Fibroblast of the conjunctiva (primary cell): Measurements from ENCODE around the gene APOL4.
"Not testable (repeated sequence)": the region's sequence is repeated elsewhere in the genome, so short reads cannot be mapped to it uniquely, and the experiment has no call there.

Experiments
- DNase-seq: peaks from one replicate; pipeline ENCODE4 v3.0.0-alpha.2; 2010; ENCODE audit warnings: low read depth

APOL4 gene, protein sequence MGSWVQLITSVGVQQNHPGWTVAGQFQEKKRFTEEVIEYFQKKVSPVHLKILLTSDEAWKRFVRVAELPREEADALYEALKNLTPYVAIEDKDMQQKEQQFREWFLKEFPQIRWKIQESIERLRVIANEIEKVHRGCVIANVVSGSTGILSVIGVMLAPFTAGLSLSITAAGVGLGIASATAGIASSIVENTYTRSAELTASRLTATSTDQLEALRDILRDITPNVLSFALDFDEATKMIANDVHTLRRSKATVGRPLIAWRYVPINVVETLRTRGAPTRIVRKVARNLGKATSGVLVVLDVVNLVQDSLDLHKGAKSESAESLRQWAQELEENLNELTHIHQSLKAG

DNA sequence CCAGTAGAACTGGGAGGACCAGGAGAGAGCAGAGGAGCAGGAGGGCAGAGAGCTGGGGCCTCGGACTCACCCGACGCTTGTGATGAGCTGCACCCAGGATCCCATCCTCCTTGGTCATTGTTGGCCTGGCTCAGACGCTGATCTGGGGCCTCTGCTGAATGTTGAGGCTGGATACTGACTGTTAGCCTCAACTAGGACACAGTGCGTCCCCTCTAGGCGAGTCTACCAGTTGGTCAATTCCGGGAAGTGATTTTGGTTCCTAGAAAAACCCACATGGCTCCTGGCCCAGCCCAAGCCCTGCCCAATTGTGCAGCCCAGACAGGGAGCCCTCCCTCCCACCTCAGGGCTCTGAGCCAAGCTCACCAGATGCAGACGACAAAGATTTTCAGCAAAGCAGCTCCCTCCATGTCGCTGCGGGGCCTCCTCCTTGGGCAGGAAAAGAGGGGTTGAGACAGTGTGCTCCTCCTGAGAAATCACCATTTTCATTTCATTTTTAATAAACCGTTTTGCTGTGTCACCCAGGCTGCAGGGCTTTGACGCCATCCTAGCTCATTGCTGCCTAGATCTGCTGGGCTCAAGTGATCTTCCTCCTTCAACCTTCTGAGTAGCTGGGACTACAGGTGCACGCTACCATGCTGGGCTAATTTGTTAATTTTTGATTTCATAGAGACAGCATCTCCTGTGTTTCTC lies at the start of gene APOL4:
Gene APOL4, minus strand, starts transcription at position 180 of the 690 bp plus-strand sequence. Its CDS starts 75 bp downstream, at position 105.
- no peak for DNase-seq

DNA sequence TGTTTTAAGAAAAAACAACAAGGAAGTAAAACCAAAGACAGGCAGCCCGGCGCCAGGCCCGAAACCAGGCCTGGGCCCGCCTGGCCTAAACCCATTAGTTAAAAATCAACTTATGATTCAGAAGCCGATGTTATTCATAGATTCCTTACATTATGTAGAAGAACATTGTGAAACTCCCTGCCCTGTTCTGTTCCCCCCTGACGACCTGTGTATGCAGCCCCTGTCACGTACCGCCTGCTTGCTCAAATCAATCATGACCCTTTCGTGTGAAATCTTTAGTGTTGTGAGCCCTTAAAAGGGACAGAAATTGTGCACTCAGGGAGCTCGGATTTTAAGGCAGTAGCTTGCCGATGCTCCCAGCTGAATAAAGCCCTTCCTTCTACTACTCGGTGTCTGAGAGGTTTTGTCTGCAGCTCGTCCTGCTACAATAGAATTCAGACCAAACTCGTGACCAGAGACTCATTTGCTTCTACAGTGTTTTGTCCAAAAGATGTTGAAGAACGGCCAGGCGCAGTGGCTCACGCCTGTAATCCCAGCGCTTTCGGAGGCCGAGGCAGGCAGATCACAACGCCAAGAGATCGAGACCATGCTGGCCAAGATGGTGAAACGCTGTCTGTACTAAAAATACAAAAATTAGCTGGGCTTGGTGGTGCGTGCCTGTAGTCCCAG lies 48.8 kb upstream of the APOL4 start:
- DNase-seq = not testable (repeated sequence)

GRCh38 chr22:36249160-36249559 lies 47.6 kb upstream of the APOL4 start:
- DNase-seq = no peak

DNA sequence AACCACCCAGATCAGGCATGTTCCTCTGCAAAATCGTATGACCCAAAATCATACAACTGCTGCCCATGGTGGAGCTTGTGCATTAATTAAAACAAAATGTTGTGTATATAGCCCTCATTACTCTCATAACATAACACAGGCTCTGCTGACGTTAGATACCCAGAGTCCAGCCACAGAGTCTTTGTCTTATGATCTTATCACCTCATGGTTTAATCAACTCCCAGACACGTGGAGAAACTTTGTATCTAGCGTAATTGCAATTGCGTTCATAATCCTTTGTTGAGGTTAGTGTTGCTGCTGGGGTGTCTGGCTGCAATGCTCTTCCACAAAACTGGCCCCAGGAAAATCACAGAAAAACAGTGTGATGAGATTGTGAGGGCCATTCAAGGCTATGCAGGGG lies 46.3 kb upstream of the APOL4 start:
- DNase-seq = no peak

- DNase-seq = no peak
Measured at GRCh38 chr22:36246718-36247117, 45.1 kb upstream of the APOL4 start.

GRCh38 chr22:36245805-36246356 lies 44.3 kb upstream of the APOL4 start:
- no peak for DNase-seq

DNA sequence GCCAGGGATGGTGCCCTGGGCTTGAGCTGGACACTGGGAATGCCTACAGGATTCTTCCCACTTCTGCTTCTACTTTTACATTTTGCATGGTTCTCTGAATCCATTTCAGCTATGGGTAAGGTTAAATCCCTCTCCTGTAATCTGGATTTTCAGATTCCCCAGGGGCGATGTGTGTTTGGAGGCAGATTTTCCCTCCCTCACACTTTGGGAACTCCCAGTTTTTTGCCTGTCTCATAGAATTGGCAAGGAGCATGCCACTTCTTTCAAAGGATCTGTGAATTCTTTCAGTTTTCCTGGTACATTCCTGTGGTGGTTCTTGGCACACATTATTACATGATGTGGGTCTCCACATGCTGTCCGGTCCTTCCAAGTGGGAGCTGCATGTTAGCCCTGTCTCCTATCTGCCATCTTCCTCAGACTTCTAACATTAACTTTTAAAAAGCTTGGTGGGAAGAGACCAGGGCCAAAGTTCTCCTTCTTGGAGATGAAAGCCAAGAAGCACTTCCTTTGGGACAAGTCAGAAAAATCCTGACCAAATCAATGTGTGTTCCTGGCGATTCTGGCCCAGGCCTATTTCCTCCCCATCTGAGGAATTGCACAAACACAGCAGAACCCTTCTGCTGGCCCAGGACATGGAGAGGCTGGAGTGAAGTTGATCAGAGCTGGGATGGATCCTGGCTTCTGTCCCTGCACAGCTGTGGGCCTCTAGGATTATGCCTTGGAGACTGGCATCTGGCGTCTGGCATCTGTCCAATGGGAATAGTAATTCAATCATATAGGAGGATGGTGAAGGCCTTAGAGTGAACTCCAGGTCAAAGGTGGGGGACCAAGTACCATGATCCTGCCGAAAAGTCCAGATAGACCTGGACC lies 43.1 kb upstream of the APOL4 start:
- no peak for DNase-seq

- no peak for DNase-seq
Measured at GRCh38 chr22:36243986-36244385, 42.4 kb upstream of the APOL4 start.

- DNase-seq = peak; percentile 85
Measured at GRCh38 chr22:36239401-36240171, 38.0 kb upstream of the APOL4 start, which contains the start of gene APOL2. Gene APOL2 (minus strand): TSS chr22:36239527. CDS start chr22:36233162, 6,365 bp downstream.

- no peak for DNase-seq
Measured at GRCh38 chr22:36239150-36239400, 37.5 kb upstream of the APOL4 start.

GRCh38 chr22:36238373-36239149 lies 37.0 kb upstream of the APOL4 start:
- DNase-seq = no peak

DNA sequence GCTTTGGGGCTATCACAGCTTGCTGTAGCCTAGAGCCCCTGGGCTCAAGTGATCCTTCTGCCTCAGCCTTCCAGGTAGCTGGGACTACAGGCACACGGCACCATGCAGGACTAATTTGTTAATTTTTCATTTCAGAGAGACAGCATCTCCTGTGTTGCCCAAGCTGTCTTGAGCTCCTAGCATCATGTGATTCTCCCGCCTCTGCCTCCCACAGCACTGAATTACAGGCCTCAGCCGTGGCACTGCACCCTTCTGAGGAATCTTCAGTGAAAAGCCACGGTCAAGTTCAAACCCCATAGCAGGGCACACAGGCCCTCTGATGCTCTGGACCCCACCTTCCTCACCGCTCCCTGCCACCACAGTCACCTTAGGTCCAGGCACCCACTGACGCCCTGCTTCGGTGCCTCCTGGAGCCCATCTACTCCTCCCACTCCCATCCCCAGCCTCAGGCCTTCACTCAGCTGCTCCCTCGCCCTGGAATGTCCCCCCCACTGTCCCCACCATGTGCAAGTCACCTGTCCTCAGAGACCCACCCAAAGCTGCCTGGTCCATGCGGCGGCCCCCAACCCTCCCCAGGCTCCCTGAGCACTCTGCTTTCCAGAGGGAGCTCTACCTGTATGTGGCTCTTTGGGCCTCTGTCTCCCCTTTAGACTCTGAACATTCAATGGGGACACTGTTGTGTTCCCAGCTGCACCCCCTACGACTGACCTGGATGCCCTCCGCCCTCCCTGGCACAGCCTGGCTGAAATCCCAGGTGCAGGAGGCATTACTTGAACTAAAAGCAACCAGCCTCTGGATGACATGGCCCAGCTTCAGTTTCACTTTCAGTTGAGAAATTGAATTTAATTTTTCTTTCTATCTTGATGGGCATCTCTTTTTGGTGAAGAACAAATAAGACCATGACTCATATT lies 36.1 kb upstream of the APOL4 start:
- DNase-seq = no peak

DNA sequence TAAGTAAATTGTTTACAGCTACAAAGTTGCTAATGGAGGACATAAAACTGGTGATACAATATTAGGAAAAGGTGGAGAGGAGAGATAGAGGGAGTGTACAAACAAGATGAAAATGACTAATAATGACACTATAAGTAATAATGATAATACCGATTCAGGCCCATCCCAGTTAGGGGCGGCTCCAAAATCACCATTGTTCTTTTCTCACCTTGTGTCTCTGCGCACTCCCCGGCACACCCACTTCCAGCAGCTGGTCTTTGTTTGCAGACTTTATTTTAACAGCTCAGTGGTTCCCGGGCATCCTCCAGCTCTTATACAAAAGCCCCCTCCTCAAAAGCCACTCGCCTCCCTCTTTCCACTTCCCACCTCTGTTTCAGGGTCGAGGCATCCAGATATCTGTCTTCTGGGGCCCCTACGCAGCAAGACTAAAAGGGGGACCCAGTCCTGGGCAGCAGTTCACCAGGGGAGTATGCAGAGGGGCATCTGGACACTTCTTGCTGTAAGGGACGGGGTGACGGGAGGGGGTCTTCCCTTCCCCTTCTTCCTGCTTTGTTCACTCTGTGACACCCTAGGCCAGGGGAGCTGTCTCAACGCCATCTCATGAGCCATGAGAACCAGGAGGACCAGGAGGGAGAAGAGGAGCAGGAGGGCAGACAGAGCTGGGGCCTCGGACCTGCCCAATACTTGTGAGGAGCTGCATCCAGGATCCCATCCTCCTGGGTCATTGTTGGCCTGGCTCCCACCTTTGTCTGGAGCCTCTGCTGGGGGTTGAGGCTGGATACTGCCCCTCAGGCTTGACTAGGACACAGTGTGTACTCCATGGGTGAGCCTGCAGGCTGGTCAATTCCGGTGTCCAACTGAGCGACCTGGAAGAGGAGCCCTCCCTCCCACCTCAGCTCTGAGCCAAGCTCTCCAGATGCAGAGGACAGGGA lies 35.0 kb upstream of the APOL4 start:
- no peak for DNase-seq

DNA sequence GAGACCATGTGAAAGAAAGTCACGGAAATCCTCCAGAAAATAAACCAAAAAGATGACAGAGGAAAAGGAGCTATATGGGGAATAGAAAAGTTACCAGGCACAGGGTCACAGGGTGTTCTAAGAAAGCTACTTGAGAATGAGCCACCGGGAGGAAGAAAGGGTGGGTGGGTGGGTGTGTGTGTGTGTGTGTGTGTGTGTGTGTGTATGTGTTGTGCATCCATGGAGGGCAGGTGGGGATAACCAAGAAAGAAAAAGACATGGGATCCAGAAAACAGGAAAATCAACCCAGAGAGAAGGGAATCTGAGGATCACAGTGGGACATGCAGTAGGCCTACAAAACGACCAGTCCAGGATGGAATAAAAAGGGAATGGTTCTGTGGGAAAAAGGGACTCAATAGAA lies 34.0 kb upstream of the APOL4 start:
- DNase-seq = no peak

DNA sequence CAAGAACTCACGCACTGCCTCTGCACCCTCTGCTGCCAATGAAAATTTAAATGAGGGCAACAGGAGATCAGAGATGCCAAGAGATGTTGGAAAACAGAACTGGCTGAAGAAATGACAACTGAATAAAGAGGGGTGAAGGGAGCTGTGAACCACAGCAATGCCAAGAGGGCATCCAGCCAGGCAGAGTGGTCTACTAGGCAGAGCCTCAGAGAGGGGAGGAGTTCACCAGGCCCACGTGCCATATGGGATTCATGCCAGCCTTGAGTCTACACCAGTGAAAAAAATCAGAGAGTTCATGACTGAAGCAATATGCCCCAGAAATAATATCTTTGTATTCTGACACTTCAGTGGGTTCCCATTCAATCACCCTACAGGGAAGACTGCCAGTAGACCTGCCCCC lies 33.3 kb upstream of the APOL4 start:
- no peak for DNase-seq

- DNase-seq = no peak
Measured at GRCh38 chr22:36234213-36234612, 32.6 kb upstream of the APOL4 start.

- no peak for DNase-seq
Measured at GRCh38 chr22:36233796-36234195, 32.2 kb upstream of the APOL4 start.

GRCh38 chr22:36232715-36233401 lies 31.2 kb upstream of the APOL4 start:
- no peak for DNase-seq
